SU-DHL-6 (cell line): Measurements from ENCODE around the gene KRT73.

Experiments used
- CTCF ChIP-seq: fragments of 200-600 bp; sonication (generic); IDR thresholded peaks from one replicate; pipeline ENCODE4 v1.5.1; 2017; ENCODE audit warnings: antibody characterized with exemption, mild to moderate bottlenecking, low read length, moderate library complexity; ENCODE audit not compliant: insufficient read depth, poor library complexity, severe bottlenecking
- EZH2phosphoT487 ChIP-seq: fragments of 200-600 bp; sonication (generic), shearing (Covaris generic); conservative IDR thresholded peaks from 2 replicates; pipeline ENCODE4 v1.6.1; 2018; ENCODE audit warnings: mild to moderate bottlenecking, antibody characterized with exemption, low read length, moderate library complexity, mixed read lengths

GRCh38 chr12:52660934-52661499, 42.7 kb upstream of the KRT73 start:
- TF ChIP-seq CTCF (no peak), EZH2phosphoT487 (no peak)
